BE2C (cell line): ENCODE measurements around the gene HDAC4.

Experiments used
- DNase-seq: peaks from one replicate; pipeline ENCODE4 v3.0.0-alpha.2; 2020
- H3K27me3 ChIP-seq: fragments of 250-450 bp; sonication (Bioruptor Pico); 2 replicates; pipeline ENCODE4 v1.5.1; 2020; ENCODE audit warnings: mild to moderate bottlenecking
- H3K36me3 ChIP-seq: fragments of 250-450 bp; sonication (Bioruptor Pico); 2 replicates; pipeline ENCODE4 v1.5.1; 2020; ENCODE audit warnings: mild to moderate bottlenecking
- H3K4me1 ChIP-seq: fragments of 250-450 bp; sonication (Bioruptor Pico); 2 replicates; pipeline ENCODE4 v1.5.1; 2020
- H3K4me3 ChIP-seq: 2 replicates; pipeline ENCODE4 v1.5.1; 2011; ENCODE audit warnings: low read depth, low read length
- H3K9me3 ChIP-seq: fragments of 250-450 bp; sonication (Bioruptor Pico); 2 replicates; pipeline ENCODE4 v1.5.1; 2020
- TF ChIP-seq, protein P1 (sequence below): IDR thresholded peaks from 2 replicates; pipeline ENCODE4 v1.5.1; 2012; ENCODE audit warnings: mild to moderate bottlenecking, low read depth, low read length

HDAC4 gene

DNA sequence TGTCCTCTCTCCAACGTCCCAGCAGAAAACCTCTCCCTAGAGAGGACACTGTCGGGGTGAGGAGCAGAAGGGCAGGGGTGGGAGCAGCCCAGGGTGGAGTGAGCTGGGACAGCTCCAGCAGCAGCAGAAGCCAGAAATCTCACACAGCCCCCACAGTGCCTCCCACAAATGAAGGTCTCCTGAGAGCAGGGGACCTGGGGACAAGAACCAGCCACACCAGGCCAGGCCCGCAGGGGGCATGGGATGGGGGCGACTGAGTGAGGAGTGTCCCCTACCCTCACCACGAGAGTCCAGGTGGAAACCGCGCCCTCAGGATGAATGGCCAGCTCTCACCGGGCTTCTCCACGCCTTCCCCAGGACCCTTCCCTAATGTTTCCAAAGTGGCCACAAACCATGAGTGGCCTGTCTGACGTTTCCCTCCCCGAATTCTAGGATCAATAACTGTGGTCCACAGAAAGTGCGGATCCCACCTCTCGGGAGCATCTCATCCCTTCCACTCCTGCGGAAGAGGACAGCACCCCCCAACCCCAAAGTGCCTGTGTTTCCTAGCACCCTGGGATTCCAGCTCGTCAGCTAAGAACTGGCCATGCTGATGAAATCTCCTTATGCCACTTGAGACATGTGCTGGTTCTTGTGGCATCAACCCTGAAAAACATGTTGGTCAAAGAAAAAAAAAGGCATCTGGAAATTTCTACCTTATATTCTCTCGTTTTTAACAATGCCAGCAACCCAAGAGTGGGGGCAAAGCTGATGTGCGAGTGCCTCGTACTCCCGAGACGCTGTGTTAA lies 121.1 kb downstream of the HDAC4 start:
- H3K4me3 ChIP-seq, result no peak overlapping the region
- H3K4me1 ChIP-seq, result peaks cover 28% of the 10 kb centered on the region
- TF ChIP-seq, protein P1, sequence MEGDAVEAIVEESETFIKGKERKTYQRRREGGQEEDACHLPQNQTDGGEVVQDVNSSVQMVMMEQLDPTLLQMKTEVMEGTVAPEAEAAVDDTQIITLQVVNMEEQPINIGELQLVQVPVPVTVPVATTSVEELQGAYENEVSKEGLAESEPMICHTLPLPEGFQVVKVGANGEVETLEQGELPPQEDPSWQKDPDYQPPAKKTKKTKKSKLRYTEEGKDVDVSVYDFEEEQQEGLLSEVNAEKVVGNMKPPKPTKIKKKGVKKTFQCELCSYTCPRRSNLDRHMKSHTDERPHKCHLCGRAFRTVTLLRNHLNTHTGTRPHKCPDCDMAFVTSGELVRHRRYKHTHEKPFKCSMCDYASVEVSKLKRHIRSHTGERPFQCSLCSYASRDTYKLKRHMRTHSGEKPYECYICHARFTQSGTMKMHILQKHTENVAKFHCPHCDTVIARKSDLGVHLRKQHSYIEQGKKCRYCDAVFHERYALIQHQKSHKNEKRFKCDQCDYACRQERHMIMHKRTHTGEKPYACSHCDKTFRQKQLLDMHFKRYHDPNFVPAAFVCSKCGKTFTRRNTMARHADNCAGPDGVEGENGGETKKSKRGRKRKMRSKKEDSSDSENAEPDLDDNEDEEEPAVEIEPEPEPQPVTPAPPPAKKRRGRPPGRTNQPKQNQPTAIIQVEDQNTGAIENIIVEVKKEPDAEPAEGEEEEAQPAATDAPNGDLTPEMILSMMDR, result no peak
- H3K36me3 ChIP-seq, result no peaks in the 10 kb centered on the region
- DNase-seq, result peak; percentile 5
- no peaks in the 10 kb centered on the region for H3K27me3 ChIP-seq
- H3K9me3 ChIP-seq, result no peaks in the 10 kb centered on the region

DNA sequence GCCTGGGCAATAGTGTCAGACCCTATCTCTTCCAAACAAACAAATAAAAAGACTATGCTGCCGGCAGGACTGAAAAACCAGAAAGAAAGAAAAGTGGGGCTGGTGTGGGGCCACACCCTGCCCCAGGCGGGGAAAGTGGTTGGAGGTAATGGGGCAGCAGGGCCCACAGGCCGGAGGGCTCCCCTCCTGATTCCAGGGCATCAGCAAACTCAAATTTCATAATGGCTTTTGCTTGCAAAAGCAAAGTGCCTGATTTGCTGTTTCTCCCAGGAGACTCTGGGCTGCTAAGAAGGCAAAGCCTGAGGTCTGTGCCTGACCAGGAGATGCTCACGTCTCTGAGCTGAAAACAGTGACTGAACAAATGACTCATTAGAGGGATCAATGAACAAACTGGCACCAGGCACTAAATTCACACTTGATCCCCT lies 121.9 kb downstream of the HDAC4 start:
- no peaks in the 10 kb centered on the region for H3K9me3 ChIP-seq
- peak; percentile 8 for DNase-seq
- TF ChIP-seq, protein P1, result no peak
- peaks cover 36% of the 10 kb centered on the region for H3K4me1 ChIP-seq
- no peaks in the 10 kb centered on the region for H3K36me3 ChIP-seq
- no peak overlapping the region for H3K4me3 ChIP-seq
- no peaks in the 10 kb centered on the region for H3K27me3 ChIP-seq

DNA sequence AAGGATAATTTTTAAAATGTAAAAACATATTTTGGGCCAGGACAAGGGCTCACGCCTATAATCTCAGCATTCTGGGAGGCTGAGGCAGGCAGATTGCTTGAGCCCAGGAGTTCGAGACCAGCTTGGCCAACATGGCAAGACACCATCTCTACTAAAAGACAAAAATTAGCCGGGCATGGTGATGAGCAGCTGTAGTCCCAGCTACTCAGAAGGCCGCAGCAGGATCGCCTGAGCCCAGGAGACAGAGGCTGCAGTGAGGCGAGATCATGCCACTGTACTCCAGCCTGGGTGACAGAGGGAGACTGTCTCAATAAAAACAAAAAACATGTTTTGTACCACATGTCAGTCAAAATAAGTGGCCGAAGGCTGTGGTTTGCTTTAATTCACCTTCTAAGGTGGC lies 122.5 kb downstream of the HDAC4 start:
- TF ChIP-seq, protein P1, result no peak
- DNase-seq, result no peak
- H3K4me1 ChIP-seq, result peaks cover 37% of the 10 kb centered on the region
- H3K27me3 ChIP-seq, result no peaks in the 10 kb centered on the region
- H3K36me3 ChIP-seq, result no peaks in the 10 kb centered on the region
- no peak overlapping the region for H3K4me3 ChIP-seq
- H3K9me3 ChIP-seq, result no peaks in the 10 kb centered on the region

DNA sequence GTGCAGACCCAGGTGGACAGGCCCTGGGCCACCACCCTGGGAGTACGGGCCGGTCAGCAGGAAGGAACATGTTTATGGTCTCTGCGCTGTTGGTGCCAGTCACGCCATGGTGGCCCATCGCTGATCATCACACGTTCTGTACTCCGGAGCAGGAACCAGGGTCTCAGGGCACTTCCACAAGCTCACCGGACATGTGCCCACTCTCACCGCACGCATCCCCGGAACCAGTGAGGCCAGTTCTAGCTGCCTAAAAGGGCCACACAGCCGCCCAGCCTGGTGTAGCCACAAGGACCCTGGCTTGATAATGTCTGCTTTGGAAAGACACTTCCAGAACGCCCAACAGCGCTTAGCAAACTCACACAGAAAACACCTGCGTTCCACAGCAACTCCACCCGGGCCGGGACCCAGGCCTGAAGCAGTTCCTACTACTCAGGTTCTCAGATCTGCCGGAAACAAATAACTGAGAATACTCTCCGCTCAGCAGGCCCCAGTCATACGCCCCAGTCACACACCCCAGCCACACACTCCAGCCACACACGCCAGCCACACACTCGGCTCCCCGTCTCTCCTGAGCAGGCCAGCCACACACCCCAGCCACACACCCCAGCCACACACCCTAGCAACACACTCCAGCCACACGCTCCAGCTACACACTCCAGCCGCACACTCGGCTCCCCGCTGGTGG lies 123.3 kb downstream of the HDAC4 start:
- Histone ChIP-seq H3K4me1 (peaks cover 37% of the 10 kb centered on the region), H3K9me3 (no peaks in the 10 kb centered on the region), H3K4me3 (no peak overlapping the region), H3K36me3 (no peaks in the 10 kb centered on the region), H3K27me3 (no peaks in the 10 kb centered on the region)
- TF ChIP-seq, protein P1, result no peak
- DNase-seq, result peak; percentile 6

DNA sequence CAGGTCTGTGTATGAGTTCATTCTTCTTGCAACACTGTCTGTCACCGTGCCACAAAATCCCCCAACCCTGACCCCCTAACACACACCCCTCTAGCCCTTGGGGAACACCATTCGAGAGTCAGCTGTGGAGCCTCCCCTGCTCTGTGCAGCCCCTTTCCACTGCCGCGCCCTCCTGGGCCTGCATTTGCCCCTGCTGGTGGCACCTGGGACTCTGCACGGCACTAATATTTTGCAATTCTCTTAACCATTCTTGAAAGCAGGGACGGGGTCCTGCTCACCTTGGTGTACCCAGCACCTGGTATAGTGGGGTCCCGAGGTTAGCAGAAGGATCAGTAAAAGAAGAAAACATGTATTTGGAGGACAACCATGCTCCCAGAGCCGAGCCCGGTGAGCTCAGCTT lies 124.0 kb downstream of the HDAC4 start:
- Histone ChIP-seq H3K4me1 (peaks cover 37% of the 10 kb centered on the region), H3K27me3 (no peaks in the 10 kb centered on the region), H3K4me3 (no peak overlapping the region), H3K9me3 (no peaks in the 10 kb centered on the region), H3K36me3 (no peaks in the 10 kb centered on the region)
- TF ChIP-seq, protein P1, result peak; percentile 20; the same call in 1 of the 2 replicates
- peak; percentile 8 for DNase-seq
